Esophagus squamous epithelium (tissue), 4 donors: ENCODE measurements around the gene PLA2G2C.

ENCODE experiments used
- POLR2A ChIP-seq, 4 donors: fragments of 450-650 bp; IDR thresholded peaks; one replicate each; pipeline ENCODE4 v1.6.1; 2017; ENCODE audit warnings: antibody characterized with exemption in 4 of 4, mild to moderate bottlenecking in 4 of 4, moderate library complexity in 3 of 4
- TF ChIP-seq, protein P1 (sequence below), 6 experiments: fragments of 450-650 bp in 4 of 6; fragments of 200-600 bp in 2 of 6; sonication (generic) in 2 of 6; IDR thresholded peaks; one replicate each; pipeline ENCODE4 v1.5.1; 2016 to 2019; ENCODE audit warnings: antibody characterized with exemption in 6 of 6, mild to moderate bottlenecking in 4 of 6, moderate library complexity in 4 of 6

DNA sequence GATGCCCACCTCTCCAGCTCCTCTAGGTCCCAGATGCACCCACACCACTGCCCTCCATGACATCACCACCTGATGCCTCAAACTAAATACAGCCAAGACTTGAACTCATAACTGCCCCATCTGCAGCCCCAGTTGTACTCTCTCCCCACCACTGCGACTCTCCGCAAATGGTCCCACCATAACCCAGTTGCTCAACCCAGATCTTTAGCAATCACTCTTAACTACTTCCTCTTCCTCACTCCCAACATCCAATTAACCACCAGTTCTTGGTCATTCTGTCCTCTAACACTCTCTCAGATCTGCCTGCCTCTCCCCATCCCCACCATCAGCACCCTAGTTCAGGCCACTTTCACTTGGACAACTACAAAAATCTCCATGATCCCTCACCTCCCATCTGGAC, 36.8 kb upstream of the PLA2G2C start:
- TF ChIP-seq, protein P1, sequence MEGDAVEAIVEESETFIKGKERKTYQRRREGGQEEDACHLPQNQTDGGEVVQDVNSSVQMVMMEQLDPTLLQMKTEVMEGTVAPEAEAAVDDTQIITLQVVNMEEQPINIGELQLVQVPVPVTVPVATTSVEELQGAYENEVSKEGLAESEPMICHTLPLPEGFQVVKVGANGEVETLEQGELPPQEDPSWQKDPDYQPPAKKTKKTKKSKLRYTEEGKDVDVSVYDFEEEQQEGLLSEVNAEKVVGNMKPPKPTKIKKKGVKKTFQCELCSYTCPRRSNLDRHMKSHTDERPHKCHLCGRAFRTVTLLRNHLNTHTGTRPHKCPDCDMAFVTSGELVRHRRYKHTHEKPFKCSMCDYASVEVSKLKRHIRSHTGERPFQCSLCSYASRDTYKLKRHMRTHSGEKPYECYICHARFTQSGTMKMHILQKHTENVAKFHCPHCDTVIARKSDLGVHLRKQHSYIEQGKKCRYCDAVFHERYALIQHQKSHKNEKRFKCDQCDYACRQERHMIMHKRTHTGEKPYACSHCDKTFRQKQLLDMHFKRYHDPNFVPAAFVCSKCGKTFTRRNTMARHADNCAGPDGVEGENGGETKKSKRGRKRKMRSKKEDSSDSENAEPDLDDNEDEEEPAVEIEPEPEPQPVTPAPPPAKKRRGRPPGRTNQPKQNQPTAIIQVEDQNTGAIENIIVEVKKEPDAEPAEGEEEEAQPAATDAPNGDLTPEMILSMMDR (IDR thresholded peaks at IDR 0.05), result no peak
- no peak for TF ChIP-seq POLR2A (IDR thresholded peaks at IDR 0.05)
